Parathyroid adenoma (tissue), 2 donors: ENCODE results near the gene ACSS3.

Source experiments
- H2AFZ ChIP-seq: fragments of 300-600 bp; sonication (generic); one replicate; pipeline ENCODE4 v1.7.0; 2017; ENCODE audit warnings: antibody characterized with exemption, mild to moderate bottlenecking
- H3K27ac ChIP-seq: fragments of 300-600 bp; sonication (generic); one replicate; pipeline ENCODE4 v1.7.0; 2017
- H3K27me3 ChIP-seq: fragments of 300-600 bp; sonication (generic); one replicate; pipeline ENCODE4 v1.7.0; 2017; ENCODE audit warnings: low read length; ENCODE audit not compliant: control insufficient read depth, insufficient read depth
- H3K36me3 ChIP-seq: fragments of 300-600 bp; sonication (generic); one replicate; pipeline ENCODE4 v1.7.0; 2017; ENCODE audit warnings: low read length; ENCODE audit not compliant: control insufficient read depth, insufficient read depth
- H3K4me1 ChIP-seq: fragments of 300-600 bp; sonication (generic); one replicate; pipeline ENCODE4 v1.7.0; 2017; ENCODE audit warnings: control low read depth
- H3K4me2 ChIP-seq: fragments of 300-600 bp; sonication (generic); one replicate; pipeline ENCODE4 v1.7.0; 2017; ENCODE audit warnings: low read length
- H3K4me3 ChIP-seq: fragments of 300-600 bp; sonication (generic); one replicate; pipeline ENCODE4 v1.7.0; 2017; ENCODE audit warnings: low read depth, low read length
- H3K79me2 ChIP-seq: fragments of 300-600 bp; sonication (generic); one replicate; pipeline ENCODE4 v1.7.0; 2017; ENCODE audit warnings: control low read depth
- H3K9ac ChIP-seq: fragments of 300-600 bp; sonication (generic); one replicate; pipeline ENCODE4 v1.7.0; 2017; ENCODE audit warnings: mild to moderate bottlenecking
- H3K9me3 ChIP-seq: fragments of 300-600 bp; sonication (generic); one replicate; pipeline ENCODE4 v1.7.0; 2017; ENCODE audit warnings: low read length; ENCODE audit not compliant: control insufficient read depth
- CTCF ChIP-seq: fragments of 300-600 bp; sonication (generic); IDR thresholded peaks from one replicate; pipeline ENCODE4 v1.7.0; 2017; ENCODE audit warnings: antibody characterized with exemption, mild to moderate bottlenecking
- donor health status: primary hyperparathyroidism.

Gene ACSS3

GRCh38 chr12:81295251-81295650 lies 217.4 kb downstream of the ACSS3 start:
- no peak overlapping the region for H3K27ac ChIP-seq
- H3K4me2 ChIP-seq = no peak overlapping the region

GRCh38 chr12:81296556-81297305 lies 218.9 kb downstream of the ACSS3 start:
- Histone ChIP-seq H3K4me2 (no peak overlapping the region), H2AFZ (no peak overlapping the region), H3K4me1 (no peaks in the 10 kb centered on the region), H3K27ac (no peak overlapping the region), H3K9ac (no peak overlapping the region), H3K36me3 (no peaks in the 10 kb centered on the region), H3K79me2 (no peaks in the 10 kb centered on the region), H3K9me3 (no peaks in the 10 kb centered on the region), H3K27me3 (no peaks in the 10 kb centered on the region), H3K4me3 (no peak overlapping the region)
- no peak for TF ChIP-seq CTCF

More at GRCh38 chr12:81295251-81295650, 217.4 kb downstream of the ACSS3 start:
- H3K9ac ChIP-seq = no peak overlapping the region
- no peak overlapping the region for H2AFZ ChIP-seq
- no peak overlapping the region for H3K4me3 ChIP-seq
- TF ChIP-seq CTCF = no peak
- no peaks in the 10 kb centered on the region for H3K4me1 ChIP-seq
- H3K9me3 ChIP-seq = no peaks in the 10 kb centered on the region
- H3K27me3 ChIP-seq = no peaks in the 10 kb centered on the region
- no peaks in the 10 kb centered on the region for H3K36me3 ChIP-seq
- H3K79me2 ChIP-seq = no peaks in the 10 kb centered on the region

- no peaks in the 10 kb centered on the region for H3K36me3 ChIP-seq
- H3K9ac ChIP-seq = no peak overlapping the region
- H3K27me3 ChIP-seq = no peaks in the 10 kb centered on the region
- H3K4me2 ChIP-seq = no peak overlapping the region
- TF ChIP-seq CTCF = no peak
- no peak overlapping the region for H3K4me3 ChIP-seq
- no peak overlapping the region for H3K27ac ChIP-seq
- no peaks in the 10 kb centered on the region for H3K9me3 ChIP-seq
- H3K79me2 ChIP-seq = no peaks in the 10 kb centered on the region
- no peaks in the 10 kb centered on the region for H3K4me1 ChIP-seq
- no peak overlapping the region for H2AFZ ChIP-seq
These were observed 219.7 kb downstream of the ACSS3 start for GRCh38 chr12:81297601-81298000.

GRCh38 chr12:81300454-81300853 lies 222.6 kb downstream of the ACSS3 start:
- H3K36me3 ChIP-seq = no peaks in the 10 kb centered on the region
- no peaks in the 10 kb centered on the region for H3K9me3 ChIP-seq
- H2AFZ ChIP-seq = no peak overlapping the region
- H3K9ac ChIP-seq = no peak overlapping the region
- no peak for TF ChIP-seq CTCF
- no peaks in the 10 kb centered on the region for H3K79me2 ChIP-seq
- H3K27ac ChIP-seq = no peak overlapping the region
- no peaks in the 10 kb centered on the region for H3K4me1 ChIP-seq
- no peak overlapping the region for H3K4me2 ChIP-seq
- no peaks in the 10 kb centered on the region for H3K27me3 ChIP-seq
- H3K4me3 ChIP-seq = no peak overlapping the region

GRCh38 chr12:81303935-81304334 lies 226.1 kb downstream of the ACSS3 start:
- no peak overlapping the region for H2AFZ ChIP-seq
- H3K4me3 ChIP-seq = no peak overlapping the region
- H3K9ac ChIP-seq = no peak overlapping the region
- H3K79me2 ChIP-seq = no peaks in the 10 kb centered on the region
- no peak overlapping the region for H3K4me2 ChIP-seq
- TF ChIP-seq CTCF = no peak
- no peaks in the 10 kb centered on the region for H3K4me1 ChIP-seq
- H3K27me3 ChIP-seq = no peaks in the 10 kb centered on the region
- H3K9me3 ChIP-seq = no peaks in the 10 kb centered on the region
- H3K27ac ChIP-seq = no peak overlapping the region
- no peaks in the 10 kb centered on the region for H3K36me3 ChIP-seq
